Activated naive CD4-positive, alpha-beta T cell treated with anti-CD3 and anti-CD28 coated beads, Interleukin-2, amount 50 U/mL, for 72 hours (primary cell): ENCODE results near the gene SV2B. TPM values are rescaled to one million over a fixed set of nuclear protein-coding genes. Genes with fewer than 3 reads are reported as not detected.

Source experiments
- ATAC-seq, 2 donors: fragments of 150-1000 bp; cut with Tn5 transposase; 2 replicates each; pipeline ENCODE4 v1.10.0; 2021; ENCODE audit warnings: mild to moderate bottlenecking in 2 of 2, moderate library complexity in 2 of 2
- DNase-seq, 2 donors: peaks; one replicate each; pipeline ENCODE4 v3.0.0; 2021 to 2022; ENCODE audit warnings: low spot score in 2 of 2
- H3K27ac Mint-ChIP-seq, 2 donors: one replicate each; pipeline ENCODE4 v1.8.0; 2022; ENCODE audit warnings: mild to moderate bottlenecking in 2 of 2, mixed read lengths in 2 of 2
- H3K36me3 Mint-ChIP-seq, 2 donors: one replicate each; pipeline ENCODE4 v1.8.0; 2022; ENCODE audit warnings: mixed read lengths in 2 of 2
- H3K9me3 Mint-ChIP-seq, 2 donors: one replicate each; pipeline ENCODE4 v1.8.0; 2022; ENCODE audit warnings: mixed read lengths in 2 of 2
- total RNA-seq, 2 donors: library from RNA; stranded (reverse); gene quantifications; one replicate each; pipeline ENCODE4 v1.2.3, GENCODE V29; 2022

SV2B gene
- total RNA-seq, 2 donors from 2014 or later, result 0.12 to 0.20 TPM

GRCh38 chr15:91098451-91098850, 1.6 kb upstream of the SV2B start:
- Mint-ChIP-seq H3K36me3 (peaks cover 0 to 6% of the 10 kb centered on the region in 2 donors), H3K9me3 (peaks cover 0 to 4% of the 10 kb centered on the region in 2 donors), H3K27ac (no peak overlapping the region)
- no peak for DNase-seq
- no peak for ATAC-seq

- H3K27ac Mint-ChIP-seq, result no peak overlapping the region
- peak; percentile 60 to 70 for ATAC-seq
- H3K9me3 Mint-ChIP-seq, result no peaks in the 10 kb centered on the region
- no peaks in the 10 kb centered on the region for H3K36me3 Mint-ChIP-seq
- peak in 1 of 2 donors; percentile 40 for DNase-seq
These were observed 452 bp upstream of the SV2B start for GRCh38 chr15:91099616-91099994.

- ATAC-seq (no peak), DNase-seq (no peak)
- Mint-ChIP-seq H3K27ac (no peak overlapping the region), H3K36me3 (no peaks in the 10 kb centered on the region), H3K9me3 (no peaks in the 10 kb centered on the region)
These were observed 954 bp downstream of the SV2B start for GRCh38 chr15:91100814-91101607.

GRCh38 chr15:91101608-91101920, 1.5 kb downstream of the SV2B start:
- no peak overlapping the region for H3K27ac Mint-ChIP-seq
- no peaks in the 10 kb centered on the region for H3K9me3 Mint-ChIP-seq
- H3K36me3 Mint-ChIP-seq, result no peaks in the 10 kb centered on the region
- DNase-seq (no peak), ATAC-seq (no peak)

DNA sequence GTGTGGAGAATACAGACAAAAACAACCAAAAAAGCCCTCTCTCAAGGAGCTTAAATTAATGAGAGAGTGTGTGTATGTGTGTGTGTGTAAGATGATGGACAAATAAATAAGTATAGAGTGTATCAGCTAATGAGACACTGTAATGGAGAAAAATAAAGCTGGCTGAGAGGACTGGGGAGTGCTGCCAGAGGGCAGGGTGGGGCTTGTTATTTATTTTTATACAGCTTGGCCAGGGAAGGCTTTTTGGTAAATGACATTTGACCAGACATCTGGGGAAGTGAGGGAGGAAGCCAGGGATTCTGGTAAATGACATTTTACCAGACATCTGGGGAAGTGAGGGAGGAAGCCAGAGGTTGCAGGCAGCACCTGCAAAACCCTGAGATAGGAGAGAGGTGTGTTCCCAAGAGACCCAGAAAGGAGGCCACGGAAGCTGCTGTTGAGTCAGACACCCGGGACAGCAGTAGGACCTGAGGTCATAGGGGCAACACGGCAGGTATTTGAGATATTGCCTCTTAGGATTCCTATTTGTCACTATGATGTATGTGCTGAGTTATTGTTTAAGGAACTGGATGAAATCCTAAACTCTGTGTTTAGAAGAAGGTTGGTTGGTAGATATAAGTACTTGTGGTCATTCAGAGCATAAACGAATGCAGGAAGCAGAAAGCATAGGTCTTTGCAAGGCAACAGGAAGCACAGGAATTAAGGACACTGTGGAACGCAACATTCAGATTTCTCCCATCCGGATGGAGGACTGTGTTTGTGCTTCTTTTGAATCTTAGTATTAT, 2.7 kb downstream of the SV2B start:
- H3K36me3 Mint-ChIP-seq, result no peaks in the 10 kb centered on the region

DNA sequence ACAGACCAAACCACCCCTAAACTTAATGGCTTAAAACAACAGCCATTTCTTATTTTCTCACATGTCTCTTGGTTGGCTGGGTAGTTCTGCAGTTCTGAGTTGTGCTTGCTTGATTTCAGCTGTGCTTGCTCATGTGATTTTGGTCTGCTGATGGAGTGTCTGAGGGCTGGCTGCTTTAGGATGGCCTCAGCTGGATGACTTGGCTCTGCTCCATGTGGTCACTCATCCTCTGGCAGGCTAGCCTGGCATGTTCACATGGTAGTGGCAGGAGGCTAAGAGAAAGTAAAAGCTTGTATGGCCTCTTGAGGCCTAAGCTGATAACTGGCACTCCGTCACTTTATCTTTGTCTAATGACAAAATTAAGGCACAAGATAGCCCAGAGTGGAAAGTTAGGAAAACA, 4.1 kb downstream of the SV2B start:
- no peak for ATAC-seq
- no peak for DNase-seq
- no peaks in the 10 kb centered on the region for H3K36me3 Mint-ChIP-seq
- no peaks in the 10 kb centered on the region for H3K9me3 Mint-ChIP-seq
- H3K27ac Mint-ChIP-seq, result no peak overlapping the region

More for the DNA sequence above, 2.7 kb downstream of the SV2B start:
- ATAC-seq (no peak), DNase-seq (no peak)
- Mint-ChIP-seq H3K9me3 (no peaks in the 10 kb centered on the region), H3K27ac (no peak overlapping the region)

- DNase-seq (no peak), ATAC-seq (no peak)
- Mint-ChIP-seq H3K9me3 (no peaks in the 10 kb centered on the region), H3K36me3 (no peaks in the 10 kb centered on the region), H3K27ac (no peak overlapping the region)
These were observed 8.4 kb downstream of the SV2B start for GRCh38 chr15:91108421-91108820.

DNA sequence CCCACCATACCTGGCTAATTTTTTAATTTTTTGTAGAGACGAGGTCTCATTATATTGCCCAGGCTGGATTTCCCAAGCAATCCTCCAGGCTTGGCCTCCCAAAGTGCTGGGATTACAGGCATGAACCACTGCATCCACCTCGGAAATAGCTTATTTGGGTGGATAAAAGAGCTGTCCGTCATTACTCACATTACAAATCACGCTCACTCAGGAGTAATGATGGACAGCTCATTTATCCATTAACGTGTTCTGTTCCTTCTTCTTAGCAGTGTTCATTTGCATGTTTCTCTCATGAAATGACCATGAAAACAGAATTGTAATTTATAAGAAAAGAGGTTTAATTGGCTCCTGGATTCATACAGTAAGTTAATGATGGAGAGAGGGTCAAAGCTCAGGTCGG, 9.8 kb downstream of the SV2B start:
- no peaks in the 10 kb centered on the region for H3K36me3 Mint-ChIP-seq
- H3K9me3 Mint-ChIP-seq, result no peaks in the 10 kb centered on the region
- H3K27ac Mint-ChIP-seq, result no peak overlapping the region
- ATAC-seq (no peak), DNase-seq (no peak)

DNA sequence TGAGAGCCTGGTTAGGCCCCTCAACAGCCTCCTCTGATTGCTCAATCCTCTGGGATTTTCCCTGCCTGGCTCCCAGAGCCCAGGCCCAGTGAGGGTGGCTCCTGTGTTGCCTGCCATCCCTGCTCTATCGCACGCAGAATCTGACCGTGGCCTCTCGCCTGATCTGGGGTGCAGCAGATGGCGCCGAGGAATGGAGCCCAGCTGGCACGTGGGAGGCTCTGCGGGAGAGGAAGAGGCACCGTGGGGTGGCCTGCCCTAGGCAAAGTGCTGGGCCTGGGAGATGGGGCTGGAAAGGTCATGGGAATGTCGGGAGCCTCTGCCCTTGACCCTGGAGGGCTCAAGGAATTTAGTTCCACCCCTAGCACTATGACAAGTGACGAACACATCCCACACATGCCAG, 10.3 kb downstream of the SV2B start:
- ATAC-seq, result no peak
- DNase-seq, result no peak
- no peak overlapping the region for H3K27ac Mint-ChIP-seq
- no peaks in the 10 kb centered on the region for H3K36me3 Mint-ChIP-seq
- no peaks in the 10 kb centered on the region for H3K9me3 Mint-ChIP-seq

DNA sequence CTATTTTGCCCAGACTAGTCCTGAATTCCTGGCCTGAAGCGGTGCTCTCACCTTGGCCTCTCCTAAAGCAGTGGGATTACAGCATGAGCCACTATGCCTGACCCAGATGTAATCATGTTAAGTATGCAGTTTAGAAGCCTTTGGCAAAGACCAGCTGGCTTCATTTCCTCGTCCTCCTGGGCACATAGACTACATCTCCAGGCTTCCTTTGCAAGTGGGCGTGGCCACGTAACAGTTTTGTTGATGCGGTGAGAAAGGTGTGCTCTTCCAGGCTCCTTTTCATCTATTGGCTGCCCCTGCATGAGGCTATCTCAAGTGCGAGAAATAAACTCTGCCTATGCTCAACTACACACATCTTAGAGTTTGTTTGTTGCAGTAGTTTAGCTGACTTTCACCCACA, 13.0 kb downstream of the SV2B start:
- no peak for ATAC-seq
- H3K9me3 Mint-ChIP-seq, result no peaks in the 10 kb centered on the region
- no peaks in the 10 kb centered on the region for H3K36me3 Mint-ChIP-seq
- no peak overlapping the region for H3K27ac Mint-ChIP-seq
- DNase-seq, result no peak

- DNase-seq, result no peak
- Mint-ChIP-seq H3K9me3 (no peaks in the 10 kb centered on the region), H3K36me3 (no peaks in the 10 kb centered on the region), H3K27ac (no peak overlapping the region)
- no peak for ATAC-seq
These were observed 14.2 kb downstream of the SV2B start for GRCh38 chr15:91114301-91114700.

- peak in 1 of 2 donors; percentile 53 for ATAC-seq
- Mint-ChIP-seq H3K36me3 (no peaks in the 10 kb centered on the region), H3K9me3 (no peaks in the 10 kb centered on the region), H3K27ac (no peak overlapping the region)
- DNase-seq, result no peak
These were observed 16.3 kb downstream of the SV2B start for GRCh38 chr15:91116113-91117067.

DNA sequence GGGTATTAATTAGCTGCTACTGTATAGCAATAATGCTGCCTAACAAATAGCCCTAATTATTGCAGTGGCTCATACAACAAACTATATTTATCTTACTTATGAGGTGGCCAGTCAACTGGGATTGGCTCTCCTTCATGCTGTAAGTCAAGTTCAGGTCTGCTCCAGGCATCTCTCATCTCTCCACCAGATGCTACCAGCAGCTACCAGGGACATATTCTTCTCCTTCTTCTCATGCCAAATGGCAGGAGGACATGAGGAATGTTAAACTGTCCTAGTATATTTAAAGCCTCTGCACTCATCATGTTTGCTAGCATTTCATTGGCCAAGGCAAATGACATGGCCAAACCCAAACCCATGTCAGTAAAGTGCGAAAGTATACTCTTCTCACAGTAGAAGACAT, 17.3 kb downstream of the SV2B start:
- Mint-ChIP-seq H3K9me3 (no peaks in the 10 kb centered on the region), H3K36me3 (no peaks in the 10 kb centered on the region), H3K27ac (no peak overlapping the region)
- no peak for DNase-seq
- ATAC-seq, result no peak

DNA sequence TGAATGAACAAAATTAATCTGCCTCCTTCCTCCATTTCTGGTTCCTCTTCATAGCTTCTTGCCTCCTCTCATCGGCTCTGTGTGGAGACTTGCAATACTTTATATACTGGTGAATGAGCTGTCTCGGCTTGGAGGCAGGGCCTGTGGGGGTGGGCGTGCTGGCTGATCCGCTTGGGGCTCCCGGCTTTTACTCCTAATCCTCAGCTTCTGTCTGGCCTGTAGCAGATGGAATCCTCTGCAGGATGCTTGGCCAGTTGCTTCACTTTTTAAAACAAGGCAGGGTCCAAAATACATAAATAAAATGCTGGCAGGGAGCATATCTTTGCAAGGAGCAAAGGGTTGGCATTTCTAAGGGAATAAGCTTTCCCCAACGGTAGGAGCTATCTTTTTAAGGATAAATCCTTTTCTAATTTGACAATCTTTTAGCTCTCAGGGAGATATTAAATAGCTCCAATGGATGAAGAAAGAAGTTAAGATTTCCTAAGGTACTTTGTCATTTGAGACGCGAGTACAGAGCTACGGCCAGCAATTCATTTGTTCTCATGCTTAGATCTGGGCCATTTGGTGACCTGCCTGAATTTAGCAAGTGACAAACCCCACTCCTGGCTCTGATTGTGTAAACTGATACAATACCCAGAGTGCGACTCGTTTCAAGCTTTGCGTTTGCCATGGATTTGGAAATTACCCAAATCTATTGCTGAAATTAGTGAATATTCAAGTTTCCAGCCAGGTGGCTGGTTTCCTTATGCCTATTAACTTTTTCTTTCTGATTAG, 18.9 kb downstream of the SV2B start:
- H3K27ac Mint-ChIP-seq, result no peak overlapping the region
- no peaks in the 10 kb centered on the region for H3K36me3 Mint-ChIP-seq
- ATAC-seq, result no peak
- H3K9me3 Mint-ChIP-seq, result no peaks in the 10 kb centered on the region
- no peak for DNase-seq

DNA sequence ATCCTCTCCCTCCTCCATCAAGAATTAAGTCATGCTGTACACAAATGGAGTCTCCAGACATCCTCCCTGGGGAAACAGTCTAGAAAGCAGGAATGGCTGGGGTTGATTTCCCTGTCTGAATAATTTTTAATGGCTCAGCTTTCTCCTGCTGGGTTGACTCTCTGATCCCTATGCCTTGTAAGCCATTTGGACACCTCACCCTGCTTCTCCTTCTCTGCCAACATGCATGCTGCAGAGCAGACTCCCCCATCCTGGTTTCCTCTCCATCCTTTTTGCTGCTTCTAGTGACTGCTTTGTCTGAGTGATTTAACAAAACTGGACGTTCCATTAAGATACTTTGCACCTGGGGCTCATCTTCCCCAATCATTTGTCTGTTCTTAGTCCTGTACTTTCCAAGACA, 22.2 kb downstream of the SV2B start:
- H3K36me3 Mint-ChIP-seq, result no peaks in the 10 kb centered on the region
- H3K27ac Mint-ChIP-seq, result no peak overlapping the region
- H3K9me3 Mint-ChIP-seq, result no peaks in the 10 kb centered on the region
- ATAC-seq (no peak), DNase-seq (no peak)

- no peaks in the 10 kb centered on the region for H3K9me3 Mint-ChIP-seq
- no peak for ATAC-seq
These were observed 24.1 kb downstream of the SV2B start for GRCh38 chr15:91124132-91124531.

More at GRCh38 chr15:91124132-91124531, 24.1 kb downstream of the SV2B start:
- DNase-seq, result no peak
- Mint-ChIP-seq H3K27ac (no peak overlapping the region), H3K36me3 (no peaks in the 10 kb centered on the region)
